ENCODE results near the gene RDH13.
A peak's percentile ranks its signal among the peaks of the same experiment; 100 is the strongest.

RDH13 gene

GRCh38 chr19:55080968-55081769, 18.2 kb upstream of the RDH13 start:
- no peaks in the 10 kb centered on the region for H3K36me3 ChIP-seq (ENCODE audit: control insufficient read depth, insufficient read depth, low read length)
- TF ChIP-seq, protein P1, sequence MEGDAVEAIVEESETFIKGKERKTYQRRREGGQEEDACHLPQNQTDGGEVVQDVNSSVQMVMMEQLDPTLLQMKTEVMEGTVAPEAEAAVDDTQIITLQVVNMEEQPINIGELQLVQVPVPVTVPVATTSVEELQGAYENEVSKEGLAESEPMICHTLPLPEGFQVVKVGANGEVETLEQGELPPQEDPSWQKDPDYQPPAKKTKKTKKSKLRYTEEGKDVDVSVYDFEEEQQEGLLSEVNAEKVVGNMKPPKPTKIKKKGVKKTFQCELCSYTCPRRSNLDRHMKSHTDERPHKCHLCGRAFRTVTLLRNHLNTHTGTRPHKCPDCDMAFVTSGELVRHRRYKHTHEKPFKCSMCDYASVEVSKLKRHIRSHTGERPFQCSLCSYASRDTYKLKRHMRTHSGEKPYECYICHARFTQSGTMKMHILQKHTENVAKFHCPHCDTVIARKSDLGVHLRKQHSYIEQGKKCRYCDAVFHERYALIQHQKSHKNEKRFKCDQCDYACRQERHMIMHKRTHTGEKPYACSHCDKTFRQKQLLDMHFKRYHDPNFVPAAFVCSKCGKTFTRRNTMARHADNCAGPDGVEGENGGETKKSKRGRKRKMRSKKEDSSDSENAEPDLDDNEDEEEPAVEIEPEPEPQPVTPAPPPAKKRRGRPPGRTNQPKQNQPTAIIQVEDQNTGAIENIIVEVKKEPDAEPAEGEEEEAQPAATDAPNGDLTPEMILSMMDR (IDR thresholded peaks at IDR 0.05; ENCODE audit: insufficient read depth, low read length, poor library complexity, severe bottlenecking) = no peak
- no peaks in the 10 kb centered on the region; the same call in 1 of the 2 replicates for H3K27me3 ChIP-seq (replicated peaks; ENCODE audit: control insufficient read depth, insufficient read depth, low read length)
- H3K4me3 ChIP-seq (replicated peaks; ENCODE audit: low read depth, low read length) = peak overlapping the region; percentile 63
- peak; percentile 93 for DNase-seq (ENCODE audit: extremely low read depth, insufficient read length)

- TF ChIP-seq, protein P1 (IDR thresholded peaks at IDR 0.05; ENCODE audit: insufficient read depth, low read length, poor library complexity, severe bottlenecking) = no peak
- no peaks in the 10 kb centered on the region; the same call in 1 of the 2 replicates for H3K27me3 ChIP-seq (replicated peaks; ENCODE audit: control insufficient read depth, insufficient read depth, low read length)
- no peaks in the 10 kb centered on the region for H3K36me3 ChIP-seq (ENCODE audit: control insufficient read depth, insufficient read depth, low read length)
- peak overlapping the region; percentile 63; the same call in 1 of the 2 replicates for H3K4me3 ChIP-seq (replicated peaks; ENCODE audit: low read depth, low read length)
- peak; percentile 76 for DNase-seq (ENCODE audit: extremely low read depth, insufficient read length)
Observed at GRCh38 chr19:55080121-55080967, 17.4 kb upstream of the RDH13 start.

DNA sequence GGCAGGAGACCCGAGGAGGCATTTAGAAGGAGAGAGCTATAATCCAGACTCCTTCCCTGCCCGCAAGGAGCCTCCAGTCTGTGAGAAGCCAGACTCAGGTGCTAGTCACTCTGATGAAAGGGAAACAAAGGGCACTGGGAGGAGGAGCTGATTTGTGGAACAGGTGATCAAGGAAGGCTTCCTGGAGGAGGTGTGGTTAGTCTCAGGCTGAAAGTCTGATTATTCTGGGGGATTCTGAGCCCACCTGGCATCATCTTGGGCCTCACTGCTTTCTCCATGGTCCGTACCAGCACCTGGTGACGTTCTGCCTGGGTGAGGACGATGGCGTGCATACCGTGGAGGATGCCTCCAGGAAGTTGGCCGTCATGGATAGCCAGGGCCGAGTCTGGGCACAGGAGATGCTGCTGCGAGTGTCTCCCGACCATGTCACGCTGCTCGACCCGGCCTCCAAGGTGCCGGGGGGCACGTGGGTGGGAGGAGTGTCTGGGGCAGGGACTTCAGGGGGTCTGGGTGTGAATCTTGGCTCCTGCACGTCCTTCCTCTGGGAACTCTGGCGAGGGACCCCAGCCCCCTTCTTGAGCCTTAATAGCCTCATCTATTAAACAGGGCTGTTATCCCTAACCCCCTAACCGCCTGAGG, 16.6 kb upstream of the RDH13 start:
- no peaks in the 10 kb centered on the region for H3K36me3 ChIP-seq (ENCODE audit: control insufficient read depth, insufficient read depth, low read length)
- no peak overlapping the region for H3K4me3 ChIP-seq (replicated peaks; ENCODE audit: low read depth, low read length)
- H3K27me3 ChIP-seq (replicated peaks; ENCODE audit: control insufficient read depth, insufficient read depth, low read length) = no peaks in the 10 kb centered on the region; the same call in 1 of the 2 replicates
- DNase-seq (ENCODE audit: extremely low read depth, insufficient read length) = no peak
- TF ChIP-seq, protein P1 (IDR thresholded peaks at IDR 0.05; ENCODE audit: insufficient read depth, low read length, poor library complexity, severe bottlenecking) = no peak

GRCh38 chr19:55078996-55079395, 16.0 kb upstream of the RDH13 start:
- no peaks in the 10 kb centered on the region for H3K36me3 ChIP-seq (ENCODE audit: control insufficient read depth, insufficient read depth, low read length)
- no peak for DNase-seq (ENCODE audit: extremely low read depth, insufficient read length)
- no peaks in the 10 kb centered on the region; the same call in 1 of the 2 replicates for H3K27me3 ChIP-seq (replicated peaks; ENCODE audit: control insufficient read depth, insufficient read depth, low read length)
- H3K4me3 ChIP-seq (replicated peaks; ENCODE audit: low read depth, low read length) = no peak overlapping the region
- TF ChIP-seq, protein P1 (IDR thresholded peaks at IDR 0.05; ENCODE audit: insufficient read depth, low read length, poor library complexity, severe bottlenecking) = no peak

GRCh38 chr19:55077106-55077505, 14.2 kb upstream of the RDH13 start:
- Histone ChIP-seq H3K36me3 (ENCODE audit: control insufficient read depth, insufficient read depth, low read length) (no peaks in the 10 kb centered on the region), H3K4me3 (replicated peaks; ENCODE audit: low read depth, low read length) (no peak overlapping the region), H3K27me3 (replicated peaks; ENCODE audit: control insufficient read depth, insufficient read depth, low read length) (no peaks in the 10 kb centered on the region; the same call in 1 of the 2 replicates)
- TF ChIP-seq, protein P1 (IDR thresholded peaks at IDR 0.05; ENCODE audit: insufficient read depth, low read length, poor library complexity, severe bottlenecking) = no peak
- DNase-seq (ENCODE audit: extremely low read depth, insufficient read length) = no peak
